ENCODE data around the gene DOK4.

The DOK4 gene

GRCh38 chr16:57518922-57519321 is 32.6 kb upstream of the DOK4 start:
- no peak for DNase-seq (ENCODE audit: low spot score)

GRCh38 chr16:57518520-57518919 is 32.2 kb upstream of the DOK4 start:
- DNase-seq (ENCODE audit: low spot score) = no peak

- DNase-seq (ENCODE audit: low spot score) = no peak
Observed at GRCh38 chr16:57517397-57518367, 31.4 kb upstream of the DOK4 start.

GRCh38 chr16:57516773-57517172 is 30.5 kb upstream of the DOK4 start:
- no peak for DNase-seq (ENCODE audit: low spot score)

- no peak for DNase-seq (ENCODE audit: low spot score)
Observed at GRCh38 chr16:57516176-57516725, 30.0 kb upstream of the DOK4 start.

- DNase-seq (ENCODE audit: low spot score) = no peak
Observed at GRCh38 chr16:57514791-57515600, 28.7 kb upstream of the DOK4 start.

DNA sequence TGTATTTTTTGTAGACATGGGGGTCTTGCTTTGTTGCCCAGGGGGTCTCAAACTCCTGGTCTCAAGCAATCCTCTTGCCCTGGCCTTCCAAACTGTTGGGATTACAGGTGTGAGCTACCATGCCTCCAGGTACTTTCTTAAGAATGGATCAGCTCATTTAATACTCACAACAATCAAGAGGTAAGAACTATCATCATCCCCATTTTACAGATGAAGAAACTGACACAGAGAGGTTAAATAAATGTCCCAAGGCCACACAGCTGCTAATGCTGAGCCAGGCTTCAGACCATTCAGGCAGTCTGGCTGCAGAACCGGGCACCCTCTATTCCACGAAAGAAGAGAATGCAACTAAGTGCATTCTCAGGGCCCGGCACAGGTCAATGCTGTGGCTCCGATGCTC is 28.1 kb upstream of the DOK4 start:
- DNase-seq (ENCODE audit: low spot score) = no peak

DNA sequence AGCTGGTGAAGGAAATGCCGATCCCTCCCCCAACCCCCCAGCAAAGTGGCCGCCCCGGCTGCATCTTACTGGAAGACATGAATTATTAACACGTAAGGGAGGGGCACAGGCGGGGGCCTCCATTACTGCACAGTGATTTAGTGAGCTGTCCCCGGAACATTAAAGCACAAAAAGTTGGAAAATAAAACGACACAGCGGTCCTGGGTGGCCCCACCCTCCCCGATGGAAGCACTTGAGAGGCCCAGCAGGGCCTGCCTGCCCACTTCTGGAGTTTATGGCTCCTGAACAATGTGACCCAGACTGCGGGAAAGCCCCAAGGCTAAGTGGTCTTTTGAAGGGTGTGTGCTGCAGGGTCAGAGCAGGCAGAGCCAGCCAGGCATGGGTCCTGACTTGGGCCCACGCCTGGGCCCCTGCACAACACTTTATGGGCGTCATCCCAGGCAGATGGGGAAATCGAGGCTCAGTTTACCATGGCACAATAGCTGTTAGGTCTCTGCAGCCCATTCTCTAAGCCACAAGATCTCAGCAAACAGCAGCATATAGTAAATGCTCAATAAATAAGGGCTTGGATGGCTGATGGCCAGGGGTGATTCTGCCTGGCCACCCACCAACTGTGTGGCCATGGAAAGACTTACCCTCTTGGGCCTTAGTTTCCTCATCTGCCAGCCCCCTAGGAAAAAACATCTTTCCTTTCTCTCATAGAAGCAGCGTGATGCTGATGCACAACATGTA is 27.2 kb upstream of the DOK4 start:
- no peak for DNase-seq (ENCODE audit: low spot score)

DNA sequence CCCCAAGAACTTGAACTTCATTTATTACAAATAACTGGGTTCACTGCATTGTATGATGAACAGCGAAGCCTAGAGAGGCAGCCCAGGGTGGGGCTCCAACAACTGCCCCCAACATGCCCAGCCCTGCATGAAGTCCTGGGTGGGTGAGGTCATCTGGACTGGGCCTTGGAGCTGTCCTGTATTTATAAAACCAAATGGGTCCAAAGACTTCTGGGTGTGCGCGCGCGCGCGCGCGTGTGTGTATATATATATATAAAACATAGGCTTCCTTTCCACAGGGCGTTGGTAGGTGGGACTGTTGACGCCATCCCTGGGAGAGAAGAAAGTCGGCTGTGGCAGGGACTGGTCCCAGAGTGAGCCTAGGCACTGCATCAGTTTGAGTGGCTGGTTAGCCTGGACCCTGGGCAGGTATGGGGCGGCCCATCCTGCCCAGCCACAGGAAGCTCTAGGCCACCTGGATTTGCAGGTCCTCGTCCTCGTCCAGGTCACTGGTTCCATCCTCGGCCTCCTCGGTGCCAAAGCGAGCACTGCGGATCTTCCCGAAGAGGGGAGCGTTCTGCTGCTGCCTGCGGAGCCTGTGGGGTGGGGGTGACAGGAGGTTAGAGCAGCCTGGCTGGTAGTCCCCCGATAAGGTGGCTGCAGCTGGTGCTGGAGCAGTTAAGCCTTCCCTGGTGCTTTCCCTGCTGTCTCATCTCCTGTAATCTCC is 26.2 kb upstream of the DOK4 start:
- DNase-seq (ENCODE audit: low spot score) = no peak

DNA sequence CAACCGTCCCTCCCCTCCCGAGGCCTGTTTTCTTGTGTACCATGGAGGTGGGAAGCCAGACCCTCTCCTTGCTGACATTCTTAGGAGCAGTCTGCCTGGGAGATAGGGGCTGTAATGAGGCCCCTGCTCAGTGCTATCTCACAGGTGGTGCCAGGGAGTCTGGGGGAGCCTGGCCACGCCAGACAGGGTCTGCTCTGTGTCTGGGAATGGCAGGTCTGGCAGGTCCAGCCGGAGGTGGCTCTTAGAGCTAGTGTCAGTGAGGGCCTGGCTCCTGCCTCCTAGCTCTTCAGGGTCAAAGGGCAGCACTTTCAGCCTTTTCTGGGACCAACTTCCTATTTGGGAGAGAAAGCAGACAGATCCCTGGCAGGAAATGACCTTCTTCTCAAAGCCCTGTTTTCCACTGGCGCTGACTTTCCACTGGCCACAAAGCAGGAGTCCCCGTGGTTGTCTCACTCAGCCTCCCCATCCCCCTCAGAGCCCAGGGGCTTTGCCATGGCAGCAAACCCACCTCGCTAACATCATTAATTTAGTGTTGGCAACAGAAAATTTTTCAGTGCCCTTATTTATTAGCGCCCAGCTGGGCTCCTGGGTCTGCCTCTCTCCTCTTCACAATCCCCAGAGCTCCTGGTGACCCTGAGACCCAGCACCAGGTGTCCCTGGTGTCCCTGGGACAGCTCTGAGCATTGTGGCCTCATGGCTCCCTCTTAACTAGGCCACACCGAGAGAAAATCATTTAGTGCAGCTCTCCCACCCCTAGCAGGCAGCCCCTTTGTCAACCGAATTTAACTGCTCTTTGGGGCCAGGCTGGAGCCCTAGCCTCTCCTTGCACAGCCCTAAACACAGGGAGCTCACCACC is 24.0 kb upstream of the DOK4 start:
- no peak for DNase-seq (ENCODE audit: low spot score)

GRCh38 chr16:57509231-57509923 is 23.1 kb upstream of the DOK4 start:
- DNase-seq (ENCODE audit: low spot score) = no peak

DNA sequence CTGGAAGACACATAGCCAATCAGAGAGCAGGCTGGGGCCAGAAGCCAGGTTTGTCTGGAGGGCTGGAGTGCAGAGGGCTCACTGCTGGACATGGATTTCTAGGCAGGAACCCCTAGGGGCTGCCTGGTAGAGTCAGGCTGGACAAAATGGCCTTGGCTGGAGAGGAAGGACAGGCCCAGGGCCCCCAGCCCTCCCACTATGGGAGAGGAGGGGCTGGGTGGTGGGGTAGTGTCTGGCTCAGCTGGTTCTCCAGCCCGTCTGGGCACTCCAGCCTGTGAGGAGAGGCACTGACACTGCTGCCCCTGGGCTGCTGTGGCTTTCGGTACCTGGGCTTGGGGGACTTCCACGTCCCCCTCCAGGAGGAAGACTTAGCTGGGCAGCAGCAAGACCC is 21.7 kb upstream of the DOK4 start:
- DNase-seq (ENCODE audit: low spot score) = no peak

DNA sequence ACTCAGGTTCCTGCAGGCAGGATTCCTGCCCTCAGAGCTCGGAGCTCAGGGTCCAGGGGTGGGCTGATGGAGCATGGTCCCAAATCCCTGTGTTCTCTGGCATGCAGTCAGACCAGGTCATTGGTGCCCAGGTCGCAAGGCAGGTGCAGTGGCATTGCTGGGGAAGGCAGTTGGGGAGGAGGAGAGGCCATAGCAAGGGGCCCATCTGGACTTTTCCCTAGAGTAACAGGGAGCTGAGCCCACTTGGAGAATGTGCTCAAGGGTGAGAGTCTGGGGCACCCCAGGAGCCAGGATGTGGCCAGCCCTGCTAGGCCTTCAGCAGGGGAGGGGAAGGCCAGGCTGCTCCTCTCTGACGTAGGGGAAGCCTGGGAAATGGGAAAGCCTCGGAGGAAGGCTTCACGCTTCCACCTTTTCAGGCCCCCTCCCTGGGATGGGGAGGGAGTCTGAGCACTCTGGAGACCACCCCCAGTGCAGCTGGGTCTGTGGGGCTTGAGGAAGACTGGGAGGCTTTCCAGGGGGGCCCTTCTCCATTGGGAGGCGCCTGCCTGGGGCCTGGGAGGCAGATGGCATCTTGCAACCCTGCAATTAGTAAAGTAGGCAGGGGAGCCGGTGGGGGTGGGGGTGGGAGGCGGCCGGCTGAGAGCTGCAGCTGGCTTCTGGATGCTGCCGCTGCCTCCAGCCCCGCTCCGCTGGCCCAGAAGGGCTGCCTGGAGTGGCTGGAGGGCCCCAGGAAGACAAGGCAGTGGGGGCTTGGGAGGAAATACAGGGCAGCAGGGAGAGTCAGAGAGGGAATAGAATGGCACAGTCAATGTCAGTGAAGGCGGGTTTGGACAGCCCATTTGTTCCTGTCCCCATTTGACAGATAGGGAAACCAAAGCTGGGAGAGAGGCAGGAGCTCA is 21.1 kb upstream of the DOK4 start:
- no peak for DNase-seq (ENCODE audit: low spot score)

- no peak for DNase-seq (ENCODE audit: low spot score)
Observed at GRCh38 chr16:57505169-57505568, 18.9 kb upstream of the DOK4 start.

- DNase-seq (ENCODE audit: low spot score) = no peak
Observed at GRCh38 chr16:57504491-57504890, 18.2 kb upstream of the DOK4 start.

- no peak for DNase-seq (ENCODE audit: low spot score)
Observed at GRCh38 chr16:57504001-57504400, 17.7 kb upstream of the DOK4 start.

- DNase-seq (ENCODE audit: low spot score) = no peak
Observed at GRCh38 chr16:57503366-57503765, 17.1 kb upstream of the DOK4 start.

- no peak for DNase-seq (ENCODE audit: low spot score)
Observed at GRCh38 chr16:57502048-57502775, 15.9 kb upstream of the DOK4 start.

Measured in globus pallidus (tissue), 1 donor.